ENCODE results near the gene ZNF555.

The ZNF555 gene

DNA sequence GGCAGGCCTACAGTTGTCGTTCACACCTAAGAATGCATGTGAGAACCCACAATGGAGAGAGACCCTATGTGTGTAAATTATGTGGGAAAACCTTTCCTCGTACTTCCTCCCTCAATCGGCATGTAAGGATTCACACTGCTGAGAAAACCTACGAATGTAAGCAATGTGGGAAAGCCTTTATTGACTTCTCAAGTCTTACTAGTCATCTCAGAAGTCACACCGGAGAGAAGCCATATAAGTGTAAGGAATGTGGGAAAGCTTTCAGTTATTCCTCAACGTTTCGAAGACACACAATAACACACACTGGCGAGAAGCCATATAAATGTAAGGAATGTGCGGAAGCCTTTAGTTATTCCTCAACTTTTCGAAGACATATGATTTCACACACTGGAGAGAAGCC lies 11.3 kb downstream of the ZNF555 start:
- TF ChIP-seq, protein P1, sequence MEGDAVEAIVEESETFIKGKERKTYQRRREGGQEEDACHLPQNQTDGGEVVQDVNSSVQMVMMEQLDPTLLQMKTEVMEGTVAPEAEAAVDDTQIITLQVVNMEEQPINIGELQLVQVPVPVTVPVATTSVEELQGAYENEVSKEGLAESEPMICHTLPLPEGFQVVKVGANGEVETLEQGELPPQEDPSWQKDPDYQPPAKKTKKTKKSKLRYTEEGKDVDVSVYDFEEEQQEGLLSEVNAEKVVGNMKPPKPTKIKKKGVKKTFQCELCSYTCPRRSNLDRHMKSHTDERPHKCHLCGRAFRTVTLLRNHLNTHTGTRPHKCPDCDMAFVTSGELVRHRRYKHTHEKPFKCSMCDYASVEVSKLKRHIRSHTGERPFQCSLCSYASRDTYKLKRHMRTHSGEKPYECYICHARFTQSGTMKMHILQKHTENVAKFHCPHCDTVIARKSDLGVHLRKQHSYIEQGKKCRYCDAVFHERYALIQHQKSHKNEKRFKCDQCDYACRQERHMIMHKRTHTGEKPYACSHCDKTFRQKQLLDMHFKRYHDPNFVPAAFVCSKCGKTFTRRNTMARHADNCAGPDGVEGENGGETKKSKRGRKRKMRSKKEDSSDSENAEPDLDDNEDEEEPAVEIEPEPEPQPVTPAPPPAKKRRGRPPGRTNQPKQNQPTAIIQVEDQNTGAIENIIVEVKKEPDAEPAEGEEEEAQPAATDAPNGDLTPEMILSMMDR (IDR thresholded peaks at IDR 0.05; ENCODE audit: insufficient read depth, low read length, poor library complexity, severe bottlenecking) = no peak
- Histone ChIP-seq H3K27me3 (replicated peaks; ENCODE audit: control insufficient read depth, insufficient read depth, low read length) (no peaks in the 10 kb centered on the region), H3K36me3 (ENCODE audit: control insufficient read depth, insufficient read depth, low read length) (peaks cover 10% of the 10 kb centered on the region), H3K4me3 (replicated peaks; ENCODE audit: low read depth, low read length) (no peak overlapping the region)
- no peak for DNase-seq (ENCODE audit: extremely low read depth, insufficient read length)

DNA sequence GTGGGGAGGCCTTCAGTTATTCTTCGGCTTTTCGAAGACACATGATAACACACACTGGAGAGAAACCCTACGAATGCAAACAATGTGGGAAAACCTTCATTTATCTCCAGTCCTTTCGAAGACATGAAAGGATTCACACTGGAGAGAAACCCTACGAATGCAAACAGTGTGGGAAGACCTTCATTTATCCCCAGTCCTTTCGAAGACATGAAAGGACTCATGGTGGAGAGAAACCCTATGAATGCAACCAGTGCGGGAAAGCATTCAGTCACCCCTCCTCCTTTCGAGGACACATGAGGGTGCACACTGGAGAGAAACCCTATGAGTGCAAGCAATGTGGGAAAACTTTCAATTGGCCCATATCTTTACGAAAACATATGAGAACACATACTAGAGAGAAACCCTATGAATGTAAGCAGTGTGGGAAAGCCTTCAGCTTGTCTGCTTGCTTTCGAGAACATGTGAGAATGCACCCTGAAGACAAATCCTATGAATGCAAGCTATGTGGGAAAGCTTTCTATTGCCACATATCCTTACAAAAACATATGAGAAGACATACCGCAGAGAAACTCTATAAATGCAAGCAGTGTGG lies 11.8 kb downstream of the ZNF555 start:
- Histone ChIP-seq H3K36me3 (ENCODE audit: control insufficient read depth, insufficient read depth, low read length) (peaks cover 10% of the 10 kb centered on the region), H3K4me3 (replicated peaks; ENCODE audit: low read depth, low read length) (no peak overlapping the region), H3K27me3 (replicated peaks; ENCODE audit: control insufficient read depth, insufficient read depth, low read length) (no peaks in the 10 kb centered on the region)
- no peak for DNase-seq (ENCODE audit: extremely low read depth, insufficient read length)
- TF ChIP-seq, protein P1 (IDR thresholded peaks at IDR 0.05; ENCODE audit: insufficient read depth, low read length, poor library complexity, severe bottlenecking) = no peak

DNA sequence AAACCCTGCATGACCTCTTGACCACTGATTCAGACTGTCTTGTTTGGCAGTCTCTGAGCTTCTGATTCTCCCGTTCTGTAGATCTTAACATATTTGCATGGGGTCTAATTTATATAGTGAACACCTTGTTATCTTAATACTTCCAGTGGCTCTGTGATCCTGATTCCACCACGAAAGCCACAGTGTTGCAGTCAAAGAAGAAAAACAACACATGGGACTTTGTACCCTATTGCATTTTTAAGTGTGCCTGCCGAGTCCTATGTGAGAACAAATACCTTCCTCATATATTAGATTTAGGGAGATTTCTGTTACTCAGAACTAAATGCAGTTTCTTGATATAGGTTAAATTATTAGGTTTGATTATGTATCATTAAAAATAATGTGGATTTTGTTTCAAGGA lies 13.6 kb downstream of the ZNF555 start:
- TF ChIP-seq, protein P1 (IDR thresholded peaks at IDR 0.05; ENCODE audit: insufficient read depth, low read length, poor library complexity, severe bottlenecking) = no peak
- Histone ChIP-seq H3K36me3 (ENCODE audit: control insufficient read depth, insufficient read depth, low read length) (peaks cover 10% of the 10 kb centered on the region), H3K4me3 (replicated peaks; ENCODE audit: low read depth, low read length) (no peak overlapping the region), H3K27me3 (replicated peaks; ENCODE audit: control insufficient read depth, insufficient read depth, low read length) (no peaks in the 10 kb centered on the region)
- no peak for DNase-seq (ENCODE audit: extremely low read depth, insufficient read length)

DNA sequence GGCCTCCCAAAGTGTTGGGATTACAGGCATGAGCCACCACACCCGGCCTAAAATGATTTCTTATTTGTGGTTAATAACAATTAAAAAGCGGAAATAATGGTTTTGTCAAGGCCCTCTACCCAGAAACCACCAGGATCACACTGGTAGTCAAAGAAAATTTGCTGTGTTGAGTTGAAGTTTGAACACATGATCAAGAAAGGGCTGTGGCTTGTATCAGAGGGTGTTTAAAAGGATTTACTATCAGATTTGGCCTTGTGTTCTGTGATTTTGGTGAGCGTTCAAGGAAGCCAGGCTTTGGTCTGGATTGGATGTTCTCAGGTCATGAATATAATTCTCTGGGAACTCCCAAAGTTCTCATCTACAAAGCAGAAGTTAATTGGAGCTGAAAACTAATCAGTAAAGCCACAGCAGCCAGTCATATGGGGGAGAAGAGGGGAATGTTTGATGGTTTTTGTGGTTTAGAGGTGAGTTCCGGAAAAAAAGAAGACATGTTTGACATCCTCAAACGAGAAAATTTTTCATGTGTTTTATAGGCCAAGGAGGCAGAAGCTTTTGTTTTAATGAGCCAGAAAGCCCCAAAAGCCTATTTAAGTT lies 15.3 kb downstream of the ZNF555 start:
- TF ChIP-seq, protein P1 (IDR thresholded peaks at IDR 0.05; ENCODE audit: insufficient read depth, low read length, poor library complexity, severe bottlenecking) = no peak
- DNase-seq (ENCODE audit: extremely low read depth, insufficient read length) = no peak
- Histone ChIP-seq H3K4me3 (replicated peaks; ENCODE audit: low read depth, low read length) (no peak overlapping the region), H3K36me3 (ENCODE audit: control insufficient read depth, insufficient read depth, low read length) (peaks cover 10% of the 10 kb centered on the region), H3K27me3 (replicated peaks; ENCODE audit: control insufficient read depth, insufficient read depth, low read length) (no peaks in the 10 kb centered on the region)

GRCh38 chr19:2858864-2859263 lies 17.6 kb downstream of the ZNF555 start:
- TF ChIP-seq, protein P1 (IDR thresholded peaks at IDR 0.05; ENCODE audit: insufficient read depth, low read length, poor library complexity, severe bottlenecking) = no peak
- no peak overlapping the region for H3K4me3 ChIP-seq (replicated peaks; ENCODE audit: low read depth, low read length)
- H3K36me3 ChIP-seq (ENCODE audit: control insufficient read depth, insufficient read depth, low read length) = no peaks in the 10 kb centered on the region
- no peak for DNase-seq (ENCODE audit: extremely low read depth, insufficient read length)
- no peaks in the 10 kb centered on the region for H3K27me3 ChIP-seq (replicated peaks; ENCODE audit: control insufficient read depth, insufficient read depth, low read length)

All from GM06990 (cell line).